Small intestine (tissue), 7 donors: ENCODE results near the gene CDKAL1. TPM values are rescaled to one million over a fixed set of nuclear protein-coding genes. Genes with fewer than 3 reads are reported as not detected.

Experiments
- DNase-seq, 2 donors: peaks; one replicate each; pipeline versions ENCODE4 v3.0.0 to v3.0.0-alpha.2; 2013
- FAIRE-seq: peaks from 2 replicates; lab custom pipeline; 2012; peaks lifted over from hg19 to GRCh38; lab: Jason Lieb, UNC
- H3K27ac ChIP-seq, 3 donors: one replicate each; pipeline ENCODE4 v1.5.1; 2013; ENCODE audit warnings: low read length in 2 of 3, mild to moderate bottlenecking in 2 of 3, control low read depth in 1 of 3, inconsistent platforms in 1 of 3, low read depth in 1 of 3, moderate library complexity in 1 of 3
- H3K27me3 ChIP-seq, 3 donors: one replicate each; pipeline ENCODE4 v1.6.1; 2013; ENCODE audit warnings: low read length in 3 of 3, inconsistent platforms in 1 of 3; ENCODE audit not compliant: control insufficient read depth in 3 of 3, insufficient read depth in 3 of 3
- H3K36me3 ChIP-seq, 3 donors: one replicate each; pipeline ENCODE4 v1.6.1; 2013; ENCODE audit warnings: low read length in 3 of 3, inconsistent platforms in 1 of 3, low read depth in 1 of 3, mild to moderate bottlenecking in 1 of 3, moderate library complexity in 1 of 3; ENCODE audit not compliant: control insufficient read depth in 3 of 3, insufficient read depth in 2 of 3
- H3K4me1 ChIP-seq, 3 donors: one replicate each; pipeline ENCODE4 v1.6.1; 2013; ENCODE audit warnings: low read length in 2 of 3, inconsistent platforms in 1 of 3, low read depth in 1 of 3, mild to moderate bottlenecking in 1 of 3, moderate library complexity in 1 of 3; ENCODE audit not compliant: control insufficient read depth in 3 of 3, insufficient read depth in 2 of 3
- H3K4me3 ChIP-seq, 3 donors: one replicate each; pipeline ENCODE4 v1.5.1; 2013; ENCODE audit warnings: low read length in 3 of 3, control low read depth in 1 of 3, inconsistent platforms in 1 of 3, low read depth in 1 of 3, mild to moderate bottlenecking in 1 of 3, moderate library complexity in 1 of 3
- H3K9me3 ChIP-seq, 2 donors: one replicate each; pipeline ENCODE4 v1.6.1; 2013; ENCODE audit warnings: low read depth in 1 of 2, low read length in 1 of 2; ENCODE audit not compliant: control insufficient read depth in 2 of 2, insufficient read depth in 1 of 2
- WGBS, 3 donors: extraction: QIAGEN DNeasy Blood & Tissue Kit; methylation state at CpG; one replicate each; pipeline ENCODE4 v1.1.7; 2013; 5-methylcytosine and 5-hydroxymethylcytosine counted together
- polyA plus RNA-seq, 4 donors: library from polyadenylated mRNA; stranded (reverse) in 3 of 4; unstranded in 1 of 4; fragments of 200-250 nt in 3 of 4; fragments of 120-200 nt in 1 of 4; gene quantifications; one replicate each; pipeline versions ENCODE4 v1.2.1 to v1.2.3, GENCODE V29; 2013
- donor health status: healthy with polysubstance abuse.
- donor health status: control.
- donor health status: control.
- donor health status: Bipolar disorder and iron deficiency.
- donor health status: healthy.

The CDKAL1 gene
- polyA plus RNA-seq, 4 donors, result 2.4 to 10.5 (median 4.1) TPM

DNA sequence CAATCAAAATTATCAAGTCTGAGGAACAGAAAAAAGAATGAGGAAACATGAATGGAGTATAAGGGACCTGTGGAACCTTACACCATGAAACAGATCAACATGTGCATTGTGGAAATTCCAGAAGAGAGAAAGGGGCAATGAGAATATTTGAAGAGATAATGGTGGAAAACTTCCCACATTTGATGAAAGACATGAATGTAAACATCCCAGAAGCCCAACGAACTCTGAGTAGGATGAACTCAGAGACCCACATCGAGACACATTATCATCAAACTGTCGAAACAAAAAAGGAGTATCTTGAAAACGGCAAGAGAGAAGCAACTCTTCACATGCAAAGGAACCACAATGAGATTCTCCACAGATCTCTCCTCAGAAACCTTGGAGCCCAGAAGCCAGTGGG lies 371.1 kb downstream of the CDKAL1 start:
- no peak for FAIRE-seq
- Histone ChIP-seq H3K4me3 (no peak overlapping the region), H3K27ac (no peak overlapping the region), H3K36me3 (peaks cover 0 to under 1% (median 0%) of the 10 kb centered on the region in 3 donors), H3K9me3 (peaks cover 0 to 8% of the 10 kb centered on the region in 2 donors), H3K4me1 (no peaks in the 10 kb centered on the region), H3K27me3 (no peaks in the 10 kb centered on the region)
- no peak for DNase-seq
- 81 to 99% (median 81%) methylated on average over 4 of the region's 4 CpGs for WGBS, 3 donors

DNA sequence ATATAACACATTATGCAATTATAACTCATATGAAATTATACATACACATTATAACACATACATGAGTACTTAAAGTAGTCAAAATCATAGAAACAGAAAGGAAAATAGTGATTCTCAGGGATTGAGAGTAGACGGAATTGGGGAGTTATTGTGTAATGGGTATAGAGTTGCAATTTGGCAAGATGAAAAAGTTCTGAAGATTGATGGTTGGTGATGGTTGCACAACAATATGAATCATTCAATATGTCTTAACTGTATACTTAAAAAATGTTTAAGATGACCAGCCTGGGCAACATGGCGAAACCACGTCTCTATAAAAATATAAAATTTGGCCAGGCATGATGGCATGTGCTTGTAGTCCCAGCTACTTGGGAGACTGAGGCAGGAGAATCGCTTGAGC lies 372.7 kb downstream of the CDKAL1 start:
- Histone ChIP-seq H3K9me3 (peaks cover 0 to 8% of the 10 kb centered on the region in 2 donors), H3K27ac (no peak overlapping the region), H3K4me1 (no peaks in the 10 kb centered on the region), H3K36me3 (peaks cover 0 to 2% (median 0%) of the 10 kb centered on the region in 3 donors), H3K4me3 (no peak overlapping the region), H3K27me3 (no peaks in the 10 kb centered on the region)
- WGBS, 3 donors, result 90 to 96% (median 94%) methylated on average over 4 of the region's 4 CpGs
- DNase-seq, result no peak
- FAIRE-seq, result no peak

DNA sequence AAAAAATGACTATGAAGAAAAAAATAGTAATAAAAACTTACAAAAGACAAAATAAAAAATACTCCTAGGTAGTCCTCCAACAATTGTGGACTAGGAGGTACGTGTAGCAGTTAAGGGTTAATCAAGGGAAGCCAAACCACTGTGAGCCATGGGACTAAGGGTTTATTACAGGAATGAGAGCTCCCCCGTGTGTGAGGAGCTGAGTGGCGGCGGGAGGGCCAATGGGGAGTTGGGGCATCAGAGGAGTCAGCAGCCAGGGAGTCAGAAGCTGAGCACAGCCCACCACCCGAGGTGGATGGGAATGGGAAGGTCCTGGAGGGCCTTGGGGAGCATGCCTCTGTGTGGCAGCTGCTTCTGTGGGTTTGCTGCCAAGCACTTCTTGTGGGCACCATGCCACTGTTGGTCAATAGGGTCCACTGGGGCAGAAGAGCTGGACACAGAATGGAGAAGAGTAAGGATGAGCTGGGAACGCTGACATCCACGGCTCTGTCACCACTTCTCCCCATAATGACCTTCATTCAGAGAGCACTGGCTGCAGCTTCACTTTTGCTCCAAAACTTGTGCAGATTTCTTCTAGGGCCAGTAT lies 373.3 kb downstream of the CDKAL1 start:
- Histone ChIP-seq H3K27ac (no peak overlapping the region), H3K36me3 (peaks cover 0 to 2% (median 0%) of the 10 kb centered on the region in 3 donors), H3K4me1 (no peaks in the 10 kb centered on the region), H3K4me3 (no peak overlapping the region), H3K9me3 (peaks cover 0 to 8% of the 10 kb centered on the region in 2 donors), H3K27me3 (no peaks in the 10 kb centered on the region)
- DNase-seq, result no peak
- WGBS, 3 donors, result 86 to 90% (median 90%) methylated on average over 7 of the region's 7 CpGs
- no peak for FAIRE-seq

DNA sequence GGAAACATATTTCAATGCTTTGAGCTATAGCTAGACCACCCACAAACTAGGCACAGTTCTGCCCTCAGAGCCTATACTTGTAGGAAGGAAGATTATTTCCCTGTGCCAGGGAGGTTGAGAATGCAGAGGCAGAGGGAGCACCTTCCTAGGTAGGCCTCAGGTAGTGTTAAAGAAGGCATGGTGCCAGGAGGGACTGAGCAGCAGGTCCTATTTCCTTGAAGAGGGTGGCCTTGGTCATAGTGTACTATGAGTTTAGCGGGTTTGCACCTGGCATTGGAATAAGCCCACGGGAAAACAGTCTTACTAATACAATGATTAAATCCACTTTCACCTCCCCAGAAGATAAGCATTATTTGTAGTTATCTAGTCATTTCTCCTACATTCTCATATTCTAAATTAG lies 375.4 kb downstream of the CDKAL1 start:
- 31 to 70% (median 67%) methylated on average over 2 of the region's 2 CpGs for WGBS, 3 donors
- Histone ChIP-seq H3K27ac (no peak overlapping the region), H3K4me3 (no peak overlapping the region), H3K4me1 (no peaks in the 10 kb centered on the region), H3K27me3 (no peaks in the 10 kb centered on the region), H3K36me3 (peaks cover 0 to 2% (median 0%) of the 10 kb centered on the region in 3 donors), H3K9me3 (peaks cover 0 to 7% of the 10 kb centered on the region in 2 donors)
- DNase-seq (no peak), FAIRE-seq (no peak)

DNA sequence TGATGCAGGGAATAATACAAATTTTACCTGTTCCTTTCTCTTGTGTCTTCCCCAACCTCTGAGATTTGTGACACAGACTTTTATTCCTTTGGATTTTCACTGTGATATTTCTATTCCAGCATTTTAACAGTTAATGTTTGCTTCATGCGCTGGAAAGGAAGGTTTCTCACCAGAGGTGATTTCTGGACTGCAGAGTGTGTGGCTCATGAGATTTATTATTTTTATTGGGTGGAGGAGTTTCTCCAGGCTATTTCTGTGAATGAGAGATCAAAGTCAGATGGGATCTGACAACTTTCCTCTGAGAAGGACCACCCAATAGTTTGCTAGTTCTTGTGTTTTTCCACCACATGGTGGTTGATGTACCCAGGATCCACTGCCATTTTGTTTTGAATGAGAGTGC lies 377.5 kb downstream of the CDKAL1 start:
- FAIRE-seq (no peak), DNase-seq (no peak)
- H3K36me3 ChIP-seq, result peaks cover 0 to 2% (median 0%) of the 10 kb centered on the region in 3 donors
- peaks cover 0 to 6% of the 10 kb centered on the region in 2 donors for H3K9me3 ChIP-seq
- H3K4me1 ChIP-seq, result no peaks in the 10 kb centered on the region
- WGBS, 3 donors, result 68 to 77% (median 71%) methylated on average over 1 of the region's 1 CpG
- no peak overlapping the region for H3K4me3 ChIP-seq
- no peak overlapping the region for H3K27ac ChIP-seq
- H3K27me3 ChIP-seq, result no peaks in the 10 kb centered on the region

DNA sequence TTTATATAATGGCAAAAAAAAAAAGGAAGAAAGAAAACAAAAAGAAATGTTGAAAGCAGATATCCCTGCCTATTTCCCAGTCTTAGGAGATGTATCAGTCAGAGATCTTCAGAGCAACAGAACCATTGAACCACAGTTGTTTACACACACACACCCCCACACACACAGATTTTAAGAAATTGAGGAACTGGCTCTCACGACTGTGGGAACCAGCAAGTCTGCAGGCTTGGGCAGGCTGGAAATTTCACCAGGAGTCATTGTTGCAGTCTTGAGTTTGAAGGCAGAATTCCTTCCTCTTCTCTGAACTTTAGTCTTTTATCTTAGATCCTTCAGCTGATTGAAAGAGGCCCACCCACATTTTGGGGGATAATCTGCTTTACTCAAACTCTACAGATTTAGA lies 380.9 kb downstream of the CDKAL1 start:
- H3K36me3 ChIP-seq, result peaks cover 0 to 2% (median 0%) of the 10 kb centered on the region in 3 donors
- no peaks in the 10 kb centered on the region for H3K4me1 ChIP-seq
- FAIRE-seq (no peak), DNase-seq (no peak)
- no peaks in the 10 kb centered on the region for H3K27me3 ChIP-seq
- no peak overlapping the region for H3K4me3 ChIP-seq
- peaks cover 0 to 6% of the 10 kb centered on the region in 2 donors for H3K9me3 ChIP-seq
- 86 to 100% (median 96%) methylated on average over 1 of the region's 1 CpG for WGBS, 3 donors
- no peak overlapping the region for H3K27ac ChIP-seq

DNA sequence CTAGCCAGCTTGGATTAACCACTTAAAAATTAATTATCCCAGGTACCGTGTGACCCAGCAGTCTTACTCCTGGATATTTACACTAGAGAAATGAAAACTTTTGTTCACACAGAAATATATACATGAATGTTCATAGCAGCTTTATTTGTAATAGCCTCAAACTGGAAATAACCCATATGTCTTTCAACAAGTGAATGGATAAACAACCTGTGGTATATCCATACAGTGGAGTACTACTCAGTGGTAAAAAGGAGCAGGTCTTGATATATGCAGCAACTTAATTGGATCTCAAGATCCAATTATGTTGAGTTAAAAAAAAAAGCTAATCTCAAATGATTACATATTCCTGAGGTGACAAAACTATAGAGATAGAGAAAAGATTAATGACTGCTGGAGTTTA lies 381.4 kb downstream of the CDKAL1 start:
- H3K4me3 ChIP-seq, result no peak overlapping the region
- no peak for FAIRE-seq
- WGBS, 3 donors, result 97 to 100% (median 99%) methylated on average over 1 of the region's 1 CpG
- H3K27ac ChIP-seq, result no peak overlapping the region
- peaks cover 0 to 6% of the 10 kb centered on the region in 2 donors for H3K9me3 ChIP-seq
- no peaks in the 10 kb centered on the region for H3K4me1 ChIP-seq
- H3K27me3 ChIP-seq, result no peaks in the 10 kb centered on the region
- H3K36me3 ChIP-seq, result no peaks in the 10 kb centered on the region
- DNase-seq, result no peak

DNA sequence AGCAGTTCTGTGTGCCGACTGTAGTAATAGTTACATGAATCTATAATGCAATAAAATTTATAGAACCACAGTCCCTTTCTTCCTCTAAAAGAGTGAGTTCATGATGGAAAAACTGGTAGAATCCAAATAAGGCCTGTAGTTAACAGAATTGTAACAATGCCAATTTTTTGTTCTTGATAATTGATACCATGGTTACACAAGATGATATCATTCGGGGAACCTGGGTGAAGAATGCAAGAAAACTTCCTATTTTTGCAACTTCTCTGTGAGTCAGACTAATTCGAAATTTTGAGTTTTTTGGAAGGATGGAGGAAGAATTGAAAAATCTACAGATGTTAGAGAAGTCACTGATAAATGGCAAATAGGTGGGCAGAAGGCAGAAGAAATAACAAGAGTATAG lies 381.8 kb downstream of the CDKAL1 start:
- Histone ChIP-seq H3K36me3 (no peaks in the 10 kb centered on the region), H3K27me3 (no peaks in the 10 kb centered on the region), H3K27ac (no peak overlapping the region), H3K9me3 (peaks cover 0 to 6% of the 10 kb centered on the region in 2 donors), H3K4me1 (no peaks in the 10 kb centered on the region), H3K4me3 (no peak overlapping the region)
- WGBS, 3 donors, result 93 to 95% (median 94%) methylated on average over 3 of the region's 3 CpGs
- DNase-seq, result no peak
- no peak for FAIRE-seq

DNA sequence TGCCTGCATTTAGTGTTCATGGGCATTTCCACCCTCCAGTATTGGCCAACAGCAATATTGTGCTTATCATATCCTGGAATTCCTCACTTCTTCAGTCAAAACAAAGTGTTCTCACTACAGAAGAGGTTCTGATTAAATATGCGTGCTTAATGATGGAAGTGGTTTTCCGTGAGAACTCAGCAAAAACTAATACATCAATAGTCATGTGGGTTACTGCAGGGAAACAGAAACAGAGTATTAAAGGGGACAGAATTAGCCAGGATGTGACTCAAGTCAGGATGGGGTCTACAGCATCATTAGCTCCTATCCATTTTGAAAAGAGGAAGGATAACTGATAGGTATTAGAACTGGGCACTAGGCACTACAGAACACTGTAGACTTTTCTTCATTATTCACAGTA lies 384.6 kb downstream of the CDKAL1 start:
- Histone ChIP-seq H3K36me3 (no peaks in the 10 kb centered on the region), H3K4me1 (no peaks in the 10 kb centered on the region), H3K27me3 (no peaks in the 10 kb centered on the region), H3K9me3 (peaks cover 0 to 11% of the 10 kb centered on the region in 2 donors), H3K27ac (no peak overlapping the region), H3K4me3 (no peak overlapping the region)
- 81 to 99% (median 83%) methylated on average over 2 of the region's 2 CpGs for WGBS, 3 donors
- DNase-seq (no peak), FAIRE-seq (no peak)
